Measurements from ENCODE around the gene ERMP1.

Gene ERMP1

DNA sequence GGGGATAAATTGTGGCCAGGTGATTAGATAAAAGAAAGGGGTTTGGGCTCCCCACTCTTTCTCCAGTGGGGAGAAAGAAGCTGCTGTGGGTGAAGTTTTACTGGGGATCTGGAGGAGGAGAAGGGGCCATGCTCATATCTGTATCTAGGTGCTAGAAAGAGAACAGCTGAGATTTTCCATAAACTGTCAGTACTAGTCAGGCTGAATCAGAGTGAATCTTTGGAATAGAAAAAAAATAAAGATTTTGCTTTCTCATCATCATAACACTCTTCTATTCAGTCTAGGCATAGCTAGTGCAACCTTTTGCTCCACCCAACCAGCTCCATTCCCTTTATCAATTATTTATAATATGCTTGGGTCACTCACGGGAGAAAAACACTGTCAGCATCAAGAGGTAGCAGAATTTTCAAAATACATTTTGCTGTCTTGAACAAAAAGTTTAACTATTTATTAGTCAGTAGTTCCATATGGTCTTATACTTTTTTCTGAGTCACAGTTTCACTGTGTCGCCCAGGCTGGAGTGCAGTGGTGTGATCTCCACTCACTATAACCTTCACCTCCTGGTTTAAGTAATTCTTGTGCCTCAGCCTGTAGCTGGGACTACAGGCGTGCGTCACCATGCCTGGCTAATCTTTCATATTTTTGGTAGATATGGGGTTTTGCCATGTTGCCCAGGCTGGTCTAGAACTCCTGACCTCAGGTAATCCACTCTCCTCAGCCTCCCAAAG, 21.3 kb upstream of the ERMP1 start:
- DNase-seq (ENCODE audit: low read depth), result no peak

DNA sequence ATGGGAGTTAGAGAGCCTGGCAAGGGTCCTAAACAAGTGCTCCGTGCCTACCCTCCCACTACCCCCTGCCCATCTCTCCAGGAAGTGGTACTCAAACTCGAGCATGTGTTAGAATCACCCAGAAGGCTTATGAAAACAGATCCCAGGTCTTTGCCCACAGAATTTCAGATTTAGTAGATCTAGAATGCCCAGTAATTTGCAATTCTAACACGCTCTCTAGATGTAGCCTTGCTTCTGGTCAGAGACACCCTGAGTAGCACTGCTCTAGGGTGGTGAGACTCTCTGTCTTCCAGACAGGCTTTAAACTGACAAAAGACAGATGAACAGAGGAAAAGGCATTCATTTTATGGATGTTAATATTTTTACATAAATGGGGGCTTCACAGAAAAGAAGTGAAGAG, 20.7 kb upstream of the ERMP1 start:
- no peak for DNase-seq (ENCODE audit: low read depth)

DNA sequence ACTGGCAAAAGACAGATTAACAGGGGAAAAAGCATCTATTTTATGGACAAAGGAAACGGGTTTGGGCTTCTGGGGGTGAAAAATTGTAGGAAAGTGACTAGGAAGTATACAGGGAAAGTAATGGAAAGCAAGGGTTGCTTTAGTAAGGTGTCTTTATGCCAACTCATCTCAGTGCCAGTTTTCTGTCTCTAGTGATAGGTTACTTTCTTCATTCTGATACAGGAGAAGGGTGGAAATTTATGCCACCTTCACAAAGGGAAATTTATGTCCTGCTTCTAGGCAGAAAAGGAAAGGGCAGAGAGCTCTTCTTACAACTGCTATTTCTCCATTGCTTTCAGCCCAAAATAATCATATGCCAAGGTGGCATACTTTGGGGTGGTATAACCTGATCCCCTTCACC, 20.1 kb upstream of the ERMP1 start:
- DNase-seq (ENCODE audit: low read depth), result no peak

GRCh38 chr9:5851445-5851844, 18.5 kb upstream of the ERMP1 start:
- DNase-seq (ENCODE audit: low read depth), result no peak

GRCh38 chr9:5850724-5851122, 17.8 kb upstream of the ERMP1 start:
- no peak for DNase-seq (ENCODE audit: low read depth)

DNA sequence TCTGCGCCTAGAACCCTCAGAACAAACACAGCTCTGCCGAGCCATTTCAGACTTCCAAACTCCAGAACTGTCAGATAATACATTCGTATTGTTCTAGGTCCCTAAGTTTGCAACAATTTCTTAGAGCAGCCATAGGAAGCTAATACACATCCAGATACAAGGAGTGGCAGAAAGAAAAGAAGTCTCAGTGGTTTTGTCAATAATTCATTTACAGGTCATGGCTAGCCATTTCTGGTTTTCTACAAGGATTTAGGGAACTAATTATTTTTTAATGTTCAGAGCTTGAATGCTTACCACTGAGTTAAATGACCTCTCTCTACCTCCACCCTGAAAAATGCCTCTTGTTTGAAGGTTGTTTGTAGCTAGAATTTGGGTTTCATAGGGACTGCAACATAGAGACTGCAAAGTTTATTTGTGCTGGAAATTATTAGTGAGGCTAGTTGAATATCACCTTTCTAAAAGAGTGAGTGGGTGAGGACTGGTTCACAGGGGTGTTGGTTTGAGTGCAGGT, 15.5 kb upstream of the ERMP1 start:
- no peak for DNase-seq (ENCODE audit: low read depth)

DNA sequence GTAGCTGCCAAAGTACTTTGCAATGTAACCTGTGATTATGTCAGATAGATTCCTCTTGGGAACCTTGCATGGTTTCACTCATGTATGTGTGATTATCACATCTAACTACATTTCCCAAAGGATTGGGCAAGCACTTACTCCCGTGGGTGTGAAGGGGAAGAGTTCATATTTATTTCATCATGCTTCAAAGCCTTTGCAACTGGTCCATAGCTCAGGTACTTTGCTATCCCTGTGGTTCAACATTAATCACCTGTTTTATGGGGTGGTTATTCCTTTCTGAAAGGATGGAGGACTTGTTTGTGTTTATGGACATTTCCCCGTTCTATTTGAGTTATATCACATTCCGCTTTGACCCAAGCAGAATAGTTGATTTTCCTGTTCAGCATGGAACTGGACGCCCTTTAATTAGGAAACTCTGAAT, 13.6 kb upstream of the ERMP1 start:
- no peak for DNase-seq (ENCODE audit: low read depth)

- DNase-seq (ENCODE audit: low read depth), result no peak
These were observed 13.2 kb upstream of the ERMP1 start for GRCh38 chr9:5846096-5846495.

- no peak for DNase-seq (ENCODE audit: low read depth)
These were observed 12.2 kb upstream of the ERMP1 start for GRCh38 chr9:5845157-5845531.

- no peak for DNase-seq (ENCODE audit: low read depth)
These were observed 11.0 kb upstream of the ERMP1 start for GRCh38 chr9:5843794-5844471.

GRCh38 chr9:5842929-5843793, 10.2 kb upstream of the ERMP1 start:
- DNase-seq (ENCODE audit: low read depth), result no peak

- DNase-seq (ENCODE audit: low read depth), result no peak
These were observed 9.1 kb upstream of the ERMP1 start for GRCh38 chr9:5841771-5842573.

DNA sequence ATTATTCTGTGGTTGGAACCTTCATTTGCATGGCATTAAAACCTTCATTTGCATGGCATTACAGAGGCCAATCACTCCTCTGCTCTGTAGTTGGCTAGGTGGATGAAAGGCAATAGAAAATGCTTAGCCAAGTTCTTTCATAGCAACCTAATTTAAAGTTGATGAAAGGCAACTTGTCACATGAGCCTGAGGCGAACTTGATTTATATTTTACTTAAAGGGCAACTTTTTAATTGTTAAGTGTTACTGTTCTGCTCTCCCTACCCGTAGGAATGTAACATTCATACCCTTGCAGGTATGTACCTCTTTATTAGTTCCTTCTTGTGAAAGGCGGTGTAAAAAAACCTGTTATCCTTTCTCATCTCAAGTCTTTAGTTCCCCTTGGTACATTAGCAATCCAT, 7.9 kb upstream of the ERMP1 start:
- no peak for DNase-seq (ENCODE audit: low read depth)

DNA sequence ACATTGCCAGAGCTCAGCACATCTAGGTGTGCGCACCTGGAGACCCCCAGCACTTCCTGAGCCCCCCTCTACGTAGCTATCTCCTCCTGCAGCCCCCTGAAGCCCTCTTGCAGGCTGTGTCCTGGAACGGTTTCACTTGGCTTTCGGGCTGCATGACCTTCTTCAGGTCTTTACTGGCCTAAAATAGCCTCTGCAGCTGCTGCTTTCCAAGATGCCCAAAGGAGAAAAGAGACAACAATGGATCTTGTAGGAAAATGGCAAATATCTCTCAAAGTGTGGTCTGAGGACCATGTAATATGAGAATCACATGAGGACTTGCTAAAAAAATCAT, 6.6 kb upstream of the ERMP1 start:
- DNase-seq (ENCODE audit: low read depth), result no peak

- no peak for DNase-seq (ENCODE audit: low read depth)
These were observed 6.1 kb upstream of the ERMP1 start for GRCh38 chr9:5838884-5839571.

DNA sequence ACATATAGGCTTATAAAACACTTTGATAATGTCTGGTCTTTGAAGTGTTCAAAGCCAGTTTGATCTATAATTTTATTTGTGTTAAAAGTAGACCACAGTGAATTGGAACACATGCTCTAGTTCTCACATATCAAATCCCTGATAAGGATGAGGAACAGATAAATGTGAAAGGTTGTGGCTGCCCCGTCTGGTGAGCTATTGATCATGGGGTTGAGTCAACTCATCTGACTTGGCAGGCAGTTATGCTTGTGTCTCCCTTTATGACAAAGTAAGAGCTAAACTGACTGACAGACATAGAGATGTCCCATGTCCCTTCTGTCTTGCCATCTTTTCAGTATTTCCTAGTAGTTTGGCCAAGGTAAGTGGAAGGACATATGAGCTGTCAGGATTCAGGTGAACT, 2.9 kb upstream of the ERMP1 start:
- no peak for DNase-seq (ENCODE audit: low read depth)

DNA sequence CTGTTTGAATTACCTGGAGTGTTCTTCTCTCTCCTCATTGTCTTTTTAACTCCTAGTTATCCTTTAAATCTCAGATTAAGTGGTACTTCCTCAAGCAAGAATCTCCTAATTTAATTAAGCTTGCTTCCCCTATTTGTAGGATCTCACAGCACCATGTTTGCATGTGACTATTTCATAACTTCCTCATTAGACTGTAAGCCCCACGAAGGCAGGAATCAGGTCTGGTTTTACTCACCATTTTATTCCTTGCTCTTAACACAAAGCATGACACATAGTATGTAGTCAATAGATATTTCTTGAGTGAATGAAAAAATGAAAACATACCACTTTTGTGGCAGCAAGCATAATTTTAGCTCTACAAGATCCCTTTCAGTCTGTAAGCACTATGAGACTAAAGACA, 1.3 kb upstream of the ERMP1 start:
- DNase-seq (ENCODE audit: low read depth), result no peak

DNA sequence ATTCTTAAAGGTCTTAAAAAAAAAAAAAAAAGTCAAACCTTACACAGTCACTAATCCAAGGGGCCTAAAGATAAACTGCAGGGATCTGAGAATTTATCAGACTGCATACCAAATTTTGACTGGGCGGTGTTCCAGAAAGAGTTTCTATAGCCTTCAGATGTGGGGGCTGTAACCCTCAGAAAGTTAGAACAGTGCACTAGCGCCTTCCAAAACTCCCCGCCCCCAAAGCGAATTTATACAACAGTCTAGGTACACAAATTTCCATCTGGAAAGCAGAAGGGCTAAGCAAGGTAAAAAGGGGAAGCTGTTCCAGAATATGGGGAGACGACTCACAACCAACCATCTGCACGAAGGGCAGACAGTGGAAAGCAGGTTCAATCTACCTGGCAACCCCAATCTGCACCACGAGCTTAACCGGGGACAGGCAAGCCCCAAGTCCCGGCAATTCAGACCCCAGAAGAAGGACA, 813 bp downstream of the ERMP1 start:
- no peak for DNase-seq (ENCODE audit: low read depth)

DNA sequence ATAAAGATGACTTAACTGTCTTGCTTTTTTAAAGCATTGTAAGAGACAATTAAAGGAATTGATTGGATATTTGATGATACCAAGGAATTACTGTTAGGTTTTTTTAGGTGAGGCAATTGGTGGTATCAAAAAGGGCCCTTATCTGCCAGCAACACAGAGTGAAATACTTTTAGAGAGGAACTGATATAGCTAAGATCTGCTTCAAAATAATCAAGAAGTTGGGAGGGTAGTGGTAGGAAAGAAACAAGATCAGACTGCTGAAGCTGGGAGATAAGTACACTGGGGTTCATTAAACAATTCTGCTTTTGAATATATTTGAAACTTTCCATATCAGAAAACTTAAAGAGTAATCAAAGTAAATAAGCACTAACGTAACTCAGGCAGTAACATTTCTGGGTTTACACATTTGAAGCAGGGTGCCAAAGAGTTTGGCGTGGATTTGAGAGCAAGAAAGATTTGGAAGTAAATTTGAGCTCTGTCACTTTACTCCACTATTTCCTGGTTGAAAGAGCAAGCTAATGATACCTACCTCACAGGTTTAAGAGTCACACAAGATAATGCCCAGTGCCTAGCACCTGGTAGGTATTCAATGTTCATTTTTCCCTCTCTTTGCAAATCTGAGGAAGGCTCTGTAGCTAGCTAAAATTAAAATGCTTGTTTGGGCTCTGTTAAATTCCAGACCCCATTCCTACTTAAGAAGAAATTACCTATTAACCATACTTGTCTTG, 6.9 kb downstream of the ERMP1 start:
- DNase-seq (ENCODE audit: low read depth), result no peak

- no peak for DNase-seq (ENCODE audit: low read depth)
These were observed 7.7 kb downstream of the ERMP1 start for GRCh38 chr9:5825223-5825622.

DNA sequence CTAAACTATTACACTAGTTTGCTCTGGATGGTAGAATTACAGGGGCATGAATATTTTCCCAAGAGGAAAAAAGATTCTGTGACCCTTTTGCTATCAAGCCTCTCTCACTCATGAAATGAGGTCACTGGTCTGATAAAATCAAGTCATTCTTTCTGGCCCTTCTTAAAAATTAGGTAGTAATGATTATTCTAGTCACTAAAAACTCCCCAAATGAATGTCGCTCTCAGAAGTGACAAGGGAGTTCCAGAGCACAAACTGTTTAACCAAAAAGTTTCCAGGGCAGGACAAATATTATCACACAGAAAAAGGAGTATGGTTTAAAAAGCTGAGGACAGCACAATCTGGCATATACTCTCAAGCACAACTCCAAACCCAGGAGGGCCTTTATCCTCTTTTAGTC, 12.5 kb downstream of the ERMP1 start:
- no peak for DNase-seq (ENCODE audit: low read depth)

Measured in fibroblast of the conjunctiva (primary cell).